Measurements from ENCODE around the gene OR1L6. TPM values are rescaled to one million over a fixed set of nuclear protein-coding genes. Genes with fewer than 3 reads are reported as not detected.

Gene OR1L6, protein sequence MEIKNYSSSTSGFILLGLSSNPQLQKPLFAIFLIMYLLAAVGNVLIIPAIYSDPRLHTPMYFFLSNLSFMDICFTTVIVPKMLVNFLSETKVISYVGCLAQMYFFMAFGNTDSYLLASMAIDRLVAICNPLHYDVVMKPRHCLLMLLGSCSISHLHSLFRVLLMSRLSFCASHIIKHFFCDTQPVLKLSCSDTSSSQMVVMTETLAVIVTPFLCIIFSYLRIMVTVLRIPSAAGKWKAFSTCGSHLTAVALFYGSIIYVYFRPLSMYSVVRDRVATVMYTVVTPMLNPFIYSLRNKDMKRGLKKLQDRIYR
- not detected in 2 replicates for total RNA-seq

DNA sequence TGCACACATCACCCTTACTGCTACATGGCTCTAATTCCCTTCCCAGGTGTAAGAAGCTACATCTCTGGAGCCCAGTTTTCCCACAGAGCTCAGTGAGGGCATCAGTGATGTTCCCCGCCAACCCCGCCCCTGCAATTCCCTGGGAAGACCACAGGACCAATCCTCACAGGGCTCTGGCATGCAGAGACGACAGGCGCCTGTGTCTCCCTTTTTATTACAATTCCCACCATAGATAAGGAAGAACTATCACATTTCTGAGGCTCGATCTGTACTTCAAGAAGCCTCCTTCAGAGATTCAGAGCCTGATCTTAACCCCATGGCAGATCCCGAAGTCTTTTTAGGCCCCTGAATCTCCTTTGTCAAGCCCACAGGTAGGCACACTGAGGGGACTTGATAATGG is at the start of gene OR1L6:
Gene OR1L6 (plus strand): TSS at position 301 of the 400 bp plus-strand sequence. CDS start 7,545 bp downstream, outside the sequence.

DNA sequence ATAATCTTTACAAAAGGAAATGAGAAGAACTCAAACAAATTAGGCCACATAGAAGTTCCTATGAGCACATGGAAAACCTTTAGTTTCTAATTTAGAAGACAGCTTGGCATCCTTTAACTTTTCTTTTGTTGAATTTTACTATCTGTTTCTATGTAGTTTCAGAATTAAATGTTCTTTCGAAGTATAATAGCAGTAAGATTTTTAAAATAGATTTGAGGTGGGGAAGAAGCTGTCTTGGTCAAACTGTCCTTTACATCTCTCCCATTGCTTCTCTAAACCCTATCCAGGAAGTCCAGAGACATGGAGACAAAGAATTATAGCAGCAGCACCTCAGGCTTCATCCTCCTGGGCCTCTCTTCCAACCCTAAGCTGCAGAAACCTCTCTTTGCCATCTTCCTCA is 18.4 kb upstream of the OR1L6 start, which contains the start of gene OR1L4:
Gene OR1L4 (plus strand): TSS at position 301 of the 400 bp plus-strand sequence. CDS start 0 bp downstream, at position 301.

DNA sequence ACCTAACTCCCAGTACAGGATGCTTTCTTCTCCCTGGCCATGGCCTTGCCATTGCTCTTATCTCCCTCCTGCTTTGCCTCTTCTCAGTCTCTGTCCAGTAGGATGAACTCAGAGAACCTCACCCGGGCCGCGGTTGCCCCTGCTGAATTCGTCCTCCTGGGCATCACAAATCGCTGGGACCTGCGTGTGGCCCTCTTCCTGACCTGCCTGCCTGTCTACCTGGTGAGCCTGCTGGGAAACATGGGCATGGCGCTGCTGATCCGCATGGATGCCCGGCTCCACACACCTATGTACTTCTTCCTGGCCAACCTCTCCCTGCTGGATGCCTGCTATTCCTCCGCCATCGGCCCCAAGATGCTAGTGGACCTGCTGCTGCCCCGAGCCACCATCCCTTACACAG is 46.7 kb downstream of the OR1L6 start, which contains the start of gene OR5C1:
Gene OR5C1 (plus strand): TSS at position 103 of the 400 bp plus-strand sequence. CDS start 0 bp downstream, at position 103.

Other genes with a start within 250 kb of the OR1L6 start
- gene OR1J2, start 231.5 kb upstream of the OR1L6 start, total RNA-seq: not detected in 2 replicates
- not detected in 2 replicates for gene OR1J4, start 223.2 kb upstream of the OR1L6 start, total RNA-seq
- not detected in 2 replicates for gene OR1N1, start 215.0 kb upstream of the OR1L6 start, total RNA-seq
- gene OR1N2, start 189.2 kb upstream of the OR1L6 start, total RNA-seq: not detected in 2 replicates
- gene OR1L8, start 158.9 kb upstream of the OR1L6 start, total RNA-seq: 0.37 TPM in 1 of 2 replicates, not detected in the other
- not detected in 2 replicates for gene OR1Q1, start 127.6 kb upstream of the OR1L6 start, total RNA-seq
- not detected in 2 replicates for gene OR1B1, start 84.7 kb upstream of the OR1L6 start, total RNA-seq
- gene OR1L1, start 80.6 kb upstream of the OR1L6 start, total RNA-seq: not detected in 2 replicates
- gene OR1L3, start 67.2 kb upstream of the OR1L6 start, total RNA-seq: not detected in 2 replicates
- not detected in 2 replicates for gene OR1L4, start 18.3 kb upstream of the OR1L6 start, total RNA-seq
- not detected in 2 replicates for gene OR5C1, start 46.6 kb downstream of the OR1L6 start, total RNA-seq
- not detected in 2 replicates for gene OR1K1, start 57.8 kb downstream of the OR1L6 start, total RNA-seq
- 16.1 and 16.2 TPM in 2 replicates for gene PDCL, start 86.3 kb downstream of the OR1L6 start, total RNA-seq
- gene RC3H2, start 163.1 kb downstream of the OR1L6 start, total RNA-seq: 24.6 and 25.1 TPM in 2 replicates
- gene ZBTB6, start 171.0 kb downstream of the OR1L6 start, total RNA-seq: 5.1 and 8.7 TPM in 2 replicates
- 4.5 and 6.1 TPM in 2 replicates for gene ZBTB26, start 189.2 kb downstream of the OR1L6 start, total RNA-seq
- gene RABGAP1, start 198.7 kb downstream of the OR1L6 start, total RNA-seq: 12.7 and 21.0 TPM in 2 replicates